ENCODE results near the gene ZNF511.

Gene ZNF511

DNA sequence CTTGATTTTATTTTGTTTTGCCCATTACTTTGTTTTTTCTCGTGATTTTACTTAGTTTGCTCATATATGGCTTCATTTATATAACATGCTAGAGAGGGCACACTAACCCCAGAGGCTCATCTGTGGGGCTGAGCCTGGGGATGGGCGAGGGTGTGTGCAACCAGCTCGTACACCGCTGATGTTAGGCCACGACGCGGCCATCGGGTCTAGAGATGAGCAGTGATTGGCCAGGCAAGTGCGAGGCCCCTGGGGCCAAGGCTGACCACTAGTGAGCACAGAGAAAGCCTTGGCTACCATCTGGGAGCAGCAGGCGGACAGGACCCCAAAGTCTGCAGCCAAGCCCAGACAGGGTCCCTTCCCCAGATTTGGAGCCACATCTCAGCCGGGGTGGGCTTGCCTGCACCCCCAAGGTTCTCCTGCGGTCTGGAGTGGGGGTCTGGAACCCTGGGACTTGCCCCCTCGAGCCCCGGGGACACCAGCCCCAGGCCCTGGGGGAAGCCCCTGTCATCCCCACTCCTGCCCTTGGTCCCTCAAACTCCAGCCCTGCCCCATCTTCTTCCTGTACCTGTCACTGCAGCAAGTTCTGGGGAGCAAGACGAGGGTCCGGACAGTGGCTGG lies 45.4 kb downstream of the ZNF511 start:
- DNase-seq (ENCODE audit: low spot score): no peak

DNA sequence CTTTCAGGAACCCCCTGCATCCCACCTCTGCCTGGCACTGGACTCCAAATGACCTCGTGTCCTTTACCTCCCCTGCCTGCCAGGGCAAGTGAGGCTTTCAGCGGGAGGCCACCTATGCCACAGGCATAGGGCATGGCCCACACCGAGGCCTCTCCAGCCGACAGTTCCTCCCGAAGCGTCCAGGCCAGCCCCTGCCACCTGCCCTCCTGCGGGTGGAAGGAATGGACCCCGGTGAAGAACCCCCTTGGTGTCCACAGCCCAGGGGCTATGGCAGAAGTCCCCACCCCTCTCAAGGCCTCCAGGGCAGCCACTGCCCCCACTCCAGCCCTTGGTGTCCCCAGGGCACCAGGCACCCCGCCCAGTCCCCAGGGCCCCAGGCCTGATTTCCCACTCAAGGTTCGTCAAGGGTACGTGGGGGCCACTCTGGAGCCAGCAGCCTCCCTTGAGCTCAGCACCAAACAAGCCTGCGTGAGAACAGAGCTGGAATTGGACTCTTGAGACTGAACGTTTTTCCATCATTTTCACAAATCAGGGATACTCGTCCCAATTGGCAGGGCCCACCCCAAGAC lies 46.0 kb downstream of the ZNF511 start:
- no peak for DNase-seq (ENCODE audit: low spot score)

DNA sequence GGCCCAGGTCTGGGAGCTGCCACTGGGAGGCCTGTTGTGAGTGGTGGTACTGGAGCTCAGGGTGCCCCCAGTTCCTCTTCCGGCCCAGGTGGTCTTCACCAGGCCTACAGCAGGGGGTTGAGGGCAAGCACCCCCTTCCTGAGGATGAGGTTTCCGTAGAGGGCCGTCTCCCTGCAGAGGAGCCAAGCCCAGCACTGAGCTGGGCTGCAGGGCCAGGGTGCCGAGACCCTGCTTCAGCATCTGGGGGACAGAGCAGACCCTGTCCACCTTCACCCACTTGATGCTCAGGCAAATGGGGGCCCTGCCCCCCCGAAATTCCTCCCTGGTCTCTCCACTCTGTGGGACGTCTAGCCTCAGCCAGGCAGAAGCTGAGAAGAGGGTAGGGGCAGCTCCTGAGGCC lies 46.6 kb downstream of the ZNF511 start:
- DNase-seq (ENCODE audit: low spot score): no peak

DNA sequence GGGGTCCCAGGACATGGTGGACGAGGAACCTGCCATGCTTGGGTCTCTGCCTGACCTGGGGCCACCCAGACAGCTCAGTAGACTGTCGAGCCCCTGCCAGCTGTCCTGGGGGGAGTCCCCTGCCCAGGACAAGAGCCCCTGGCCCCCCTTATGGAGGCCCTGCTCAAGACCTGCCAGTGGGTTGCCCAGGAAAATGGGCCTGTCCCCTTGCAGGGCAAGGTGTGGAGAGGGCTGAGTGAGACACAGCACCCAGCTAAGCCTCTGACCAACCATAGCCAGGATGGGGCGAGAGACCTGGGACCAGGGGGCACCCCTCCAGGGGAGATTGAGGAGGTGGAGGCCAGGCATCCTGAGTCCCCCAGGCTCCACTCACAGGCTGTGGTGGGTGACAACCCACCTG lies 47.3 kb downstream of the ZNF511 start:
- DNase-seq (ENCODE audit: low spot score): no peak

DNA sequence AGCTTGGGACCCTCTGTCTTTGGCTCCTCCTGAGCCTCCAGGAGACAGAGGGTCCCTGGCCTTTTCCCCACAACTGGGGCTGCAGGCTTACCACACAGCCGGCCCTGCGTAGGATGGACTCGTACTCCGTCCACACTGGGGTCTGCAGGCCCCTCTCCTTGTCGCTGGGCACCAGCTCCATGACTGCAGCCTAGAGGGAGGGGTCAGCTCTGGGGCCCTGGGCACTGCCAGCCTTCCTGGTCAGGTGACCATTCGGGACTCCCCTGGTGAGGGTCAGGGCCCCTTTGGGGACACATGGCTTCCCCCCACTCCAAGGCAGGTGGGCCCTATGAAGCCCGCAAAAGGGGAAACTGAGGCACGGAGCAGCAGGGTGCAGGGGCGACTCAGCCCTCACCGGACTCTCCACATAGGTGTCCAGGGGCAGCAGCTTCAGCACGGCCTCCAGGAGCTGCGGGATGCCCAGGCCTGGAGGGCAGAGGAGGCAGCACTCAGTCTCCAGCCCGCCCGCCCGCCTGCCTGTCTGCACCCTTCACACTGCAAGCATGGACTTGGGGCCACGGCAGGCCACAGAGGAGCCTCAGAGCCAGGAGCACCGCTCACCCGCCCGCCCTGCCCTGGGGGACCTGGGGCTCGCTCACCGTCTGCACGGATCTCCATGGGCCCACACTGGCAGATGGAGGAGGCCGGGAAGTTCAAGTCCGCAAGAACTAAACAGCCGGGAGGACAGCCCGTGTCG lies 48.0 kb downstream of the ZNF511 start:
- no peak for DNase-seq (ENCODE audit: low spot score)

DNA sequence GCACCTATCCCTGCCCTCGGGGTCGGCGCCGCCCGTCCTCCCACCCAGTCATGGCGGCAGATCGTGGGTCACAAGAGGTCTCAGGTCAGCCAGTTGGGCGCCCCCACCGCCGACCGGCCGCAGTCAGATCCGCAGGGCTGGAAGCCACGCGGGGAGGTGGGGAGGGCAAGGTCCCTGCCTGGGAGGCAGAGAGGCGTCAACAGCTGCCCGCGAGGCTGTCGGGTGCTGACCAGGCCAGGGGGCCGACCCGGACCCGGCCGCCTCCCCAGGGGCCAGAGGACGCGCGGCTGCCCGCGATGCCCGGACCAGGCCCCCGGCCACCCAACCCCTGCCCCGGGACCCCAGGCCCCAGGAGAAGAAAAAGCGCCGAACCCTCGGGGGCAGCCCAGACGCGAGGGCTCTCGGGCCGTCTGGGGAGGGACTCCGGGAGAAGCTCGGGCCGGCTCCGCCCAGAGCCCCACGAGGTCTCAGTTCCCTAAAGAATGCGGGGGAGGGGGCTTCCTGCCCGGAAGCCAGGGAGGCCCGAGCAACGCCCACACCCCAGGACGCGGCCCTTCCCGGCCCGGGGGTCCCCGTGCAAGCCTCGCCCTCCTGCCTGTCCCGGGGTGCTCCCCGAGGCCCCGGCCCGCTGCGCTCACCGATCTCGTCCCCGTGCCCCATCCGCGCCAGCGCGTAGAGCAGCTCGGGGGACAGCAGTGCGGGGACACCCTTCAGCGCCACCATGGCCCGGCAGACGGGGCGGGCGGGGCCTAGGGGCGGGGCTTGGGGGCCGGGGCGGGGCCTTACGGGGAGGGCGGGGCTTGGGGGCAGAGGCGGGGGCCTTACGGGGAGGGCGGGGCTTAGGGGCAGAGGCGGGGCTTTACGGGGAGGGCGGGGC lies 48.8 kb downstream of the ZNF511 start, which contains the start of gene FUOM:
Gene FUOM, minus strand, starts transcription at position 735 of the 877 bp plus-strand sequence. Its CDS starts 12 bp downstream, at position 723.
- DNase-seq (ENCODE audit: low spot score): peak; percentile 69

DNA sequence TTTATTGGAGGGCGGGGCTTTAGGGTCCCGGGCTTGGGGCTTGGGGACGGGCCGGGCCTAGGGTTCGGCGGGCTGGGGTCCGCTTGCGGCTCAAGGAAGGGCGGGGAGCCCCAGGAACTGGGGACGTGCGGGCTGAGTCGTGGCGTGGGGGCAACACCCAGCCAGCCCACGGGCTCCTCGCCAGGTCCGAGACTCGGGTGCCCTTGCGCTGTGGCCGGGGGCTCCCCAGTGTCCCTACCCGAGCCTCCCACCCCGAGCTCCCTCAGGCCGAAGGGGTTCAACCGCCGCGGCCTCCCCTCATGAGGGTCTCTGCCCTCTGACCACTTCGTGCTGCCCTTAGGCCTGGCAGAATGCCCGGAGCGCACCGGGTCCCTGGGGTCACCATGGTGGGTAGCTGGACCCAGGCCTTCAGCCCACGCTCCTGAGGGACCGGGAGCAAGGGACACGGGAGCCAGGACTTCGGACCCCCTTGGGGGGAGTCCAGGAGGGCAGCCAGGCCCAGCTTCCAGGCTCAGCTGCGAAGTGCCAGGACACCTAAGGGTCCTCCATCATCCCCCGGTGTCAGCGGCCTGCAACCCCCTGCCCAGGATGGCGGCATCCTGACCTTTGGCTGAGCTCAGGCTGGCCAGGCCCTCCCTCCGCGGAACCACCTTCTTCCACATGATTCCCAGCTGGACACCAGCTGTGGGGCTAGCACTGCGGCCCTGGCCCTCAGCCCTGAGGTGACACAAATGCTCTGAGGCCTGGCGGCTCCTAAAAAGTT lies 49.6 kb downstream of the ZNF511 start:
- no peak for DNase-seq (ENCODE audit: low spot score)

DNA sequence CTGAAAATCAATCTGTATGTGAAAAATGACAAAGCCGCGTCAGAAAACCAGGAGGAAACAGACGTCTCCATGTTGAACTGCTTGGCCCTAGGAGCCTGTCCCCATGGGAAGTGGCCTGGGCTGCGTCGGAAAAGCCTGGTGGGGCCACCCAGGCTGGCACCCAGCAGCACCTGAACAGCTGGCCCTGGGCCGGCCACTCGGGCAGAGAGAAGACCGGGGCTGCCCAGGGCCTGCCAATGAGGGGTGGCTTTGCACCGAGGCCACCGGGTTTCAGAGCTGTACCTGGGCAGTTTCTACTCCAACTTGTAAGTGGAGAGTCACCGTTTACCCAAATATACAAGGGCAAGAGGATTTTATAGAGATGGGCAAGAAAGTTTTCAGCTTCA lies 50.2 kb downstream of the ZNF511 start:
- DNase-seq (ENCODE audit: low spot score): no peak

DNA sequence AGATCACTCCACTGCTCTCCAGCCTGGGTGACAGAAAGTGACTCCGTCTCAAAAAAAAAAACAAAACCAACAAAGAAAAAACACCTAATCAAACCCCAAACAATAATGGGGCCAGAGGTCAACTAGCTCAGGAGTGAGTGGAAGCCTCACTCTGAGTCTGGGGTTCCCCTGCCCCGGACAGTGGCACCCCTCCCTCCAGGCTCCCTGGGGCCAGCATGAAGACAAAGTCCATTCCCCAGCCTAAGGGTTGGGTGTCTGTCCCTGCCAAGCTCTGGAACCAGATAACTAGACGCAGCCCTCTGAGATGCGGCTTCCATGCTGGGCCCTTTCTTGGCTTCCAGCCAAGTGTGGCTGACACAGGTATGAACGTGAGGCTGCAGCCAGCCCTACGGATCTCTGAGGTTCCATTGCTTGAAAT lies 50.8 kb downstream of the ZNF511 start:
- DNase-seq (ENCODE audit: low spot score): no peak

DNA sequence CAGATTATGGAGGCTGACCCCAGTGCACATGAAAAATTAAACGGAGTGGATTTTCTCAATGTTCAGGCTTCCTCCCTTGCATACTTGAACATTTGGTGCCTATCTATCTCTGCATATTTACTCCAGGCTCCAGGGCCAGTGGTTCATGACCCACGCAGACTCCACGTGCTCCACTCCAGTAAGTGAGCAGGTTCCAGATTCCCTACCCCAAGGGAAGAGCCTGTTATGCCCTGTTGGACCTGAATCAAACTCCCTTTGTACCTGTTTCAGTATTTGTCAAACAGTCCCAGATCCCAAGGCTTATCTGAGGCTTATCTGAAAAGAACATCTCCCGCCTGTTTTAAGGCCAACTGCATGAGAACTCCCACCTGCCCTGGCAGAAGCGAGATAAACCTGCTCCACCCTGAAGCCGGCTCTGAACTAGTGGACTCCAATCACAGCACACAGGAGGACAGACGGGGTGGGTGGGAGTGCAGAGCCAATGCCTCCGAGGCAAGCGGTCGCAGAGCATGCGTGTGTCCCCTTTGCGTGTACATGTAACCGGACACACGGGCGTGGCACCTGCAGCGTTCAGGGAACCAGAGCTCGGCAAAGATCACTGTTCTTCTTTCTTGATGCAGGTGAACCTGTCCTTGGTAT lies 51.4 kb downstream of the ZNF511 start:
- no peak for DNase-seq (ENCODE audit: low spot score)

DNA sequence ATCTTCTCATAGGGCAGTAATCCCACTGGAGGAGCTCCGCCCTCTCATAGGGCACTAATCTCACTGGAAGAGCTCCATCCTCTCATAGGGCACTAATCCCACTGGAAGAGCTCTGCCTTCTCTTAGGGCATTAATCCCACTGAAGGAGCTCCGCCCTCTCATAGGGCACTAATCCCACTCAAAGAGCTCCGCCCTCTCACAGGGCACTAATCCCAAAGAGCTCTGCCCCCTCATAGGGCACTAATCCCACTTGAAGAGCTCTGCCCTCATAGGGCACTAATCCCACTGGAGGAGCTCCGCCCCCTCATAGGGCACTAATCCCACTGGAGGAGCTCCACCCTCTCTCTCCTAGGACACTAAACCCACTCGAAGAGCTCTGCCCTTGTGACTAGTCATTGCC lies 52.5 kb downstream of the ZNF511 start:
- DNase-seq (ENCODE audit: low spot score): no peak

DNA sequence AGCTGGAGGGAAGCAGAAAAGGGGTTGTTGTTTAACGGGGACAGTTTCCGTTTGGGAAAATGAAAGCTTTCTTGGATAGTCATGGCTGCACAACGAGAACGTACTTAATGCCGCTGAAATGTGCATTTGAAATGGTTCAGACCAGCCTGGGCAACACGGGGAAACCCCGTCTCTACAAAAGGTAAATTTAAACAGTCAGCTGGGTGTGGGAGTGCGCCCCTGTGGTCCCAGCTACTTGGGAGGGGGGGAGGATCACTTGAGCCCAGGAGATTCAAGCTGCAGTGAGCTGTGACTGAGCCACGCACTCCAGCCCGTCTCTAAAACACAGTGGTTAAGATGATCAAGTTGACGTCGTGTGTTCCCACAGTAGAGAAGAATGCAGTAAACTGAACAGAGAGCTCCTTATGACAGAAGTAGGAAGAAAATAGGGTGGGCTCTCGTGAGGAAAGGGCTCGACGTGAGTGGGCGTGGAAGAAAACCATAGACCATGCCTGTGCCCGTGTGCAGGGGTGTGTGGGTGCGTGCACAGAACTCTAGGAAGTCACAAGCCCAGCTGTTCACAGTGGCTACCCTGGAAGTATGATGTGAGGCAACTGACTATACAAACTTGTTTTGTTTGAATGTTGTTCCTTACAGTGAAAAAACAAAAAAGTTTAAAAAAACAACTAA lies 53.2 kb downstream of the ZNF511 start:
- no peak for DNase-seq (ENCODE audit: low spot score)

All from kidney capillary endothelial cell (primary cell).